ENCODE data around the gene PLS3. TPM values are rescaled to one million over a fixed set of nuclear protein-coding genes. Genes with fewer than 3 reads are reported as not detected.
"Not testable (repeated sequence)": the region's sequence is repeated elsewhere in the genome, so short reads cannot be mapped to it uniquely, and the experiment has no call there.

Gene PLS3
- total and polyA plus RNA-seq, 4 donors: 30.9 to 90.4 (median 58.4) TPM

GRCh38 chrX:115625572-115626301 lies 64.8 kb downstream of the PLS3 start:
- WGBS (ENCODE audit: insufficient coverage): 0% methylated on average over 1 of the region's 6 CpGs
- Histone ChIP-seq H3K27me3 (ENCODE audit: control insufficient read depth, insufficient read depth, low read length) (peaks cover 21% of the 10 kb centered on the region), H3K9me3 (ENCODE audit: control insufficient read depth, insufficient read depth, low read length) (no peaks in the 10 kb centered on the region), H3K4me1 (ENCODE audit: control insufficient read depth, insufficient read depth, low read length) (no peaks in the 10 kb centered on the region), H3K36me3 (ENCODE audit: control insufficient read depth, insufficient read depth, low read length) (no peaks in the 10 kb centered on the region), H3K4me3 (ENCODE audit: low read depth, low read length) (no peak overlapping the region), H3K27ac (ENCODE audit: low read depth, low read length) (peak overlapping the region; percentile 49)
- DNase-seq (ENCODE audit: low read depth in 4 of 6, low spot score in 6 of 6): peak in 2 of 6 donors; percentile 34 to 60

- no peaks in the 10 kb centered on the region for H3K9me3 ChIP-seq (ENCODE audit: control insufficient read depth, insufficient read depth, low read length)
- peak in 2 of 6 donors; percentile 27 to 31 for DNase-seq (ENCODE audit: low read depth in 4 of 6, low spot score in 6 of 6)
- H3K27me3 ChIP-seq (ENCODE audit: control insufficient read depth, insufficient read depth, low read length): peaks cover 19% of the 10 kb centered on the region
- no peak overlapping the region for H3K27ac ChIP-seq (ENCODE audit: low read depth, low read length)
- no peak overlapping the region for H3K4me3 ChIP-seq (ENCODE audit: low read depth, low read length)
- 50% methylated on average over 1 of the region's 2 CpGs for WGBS (ENCODE audit: insufficient coverage)
- no peaks in the 10 kb centered on the region for H3K4me1 ChIP-seq (ENCODE audit: control insufficient read depth, insufficient read depth, low read length)
- H3K36me3 ChIP-seq (ENCODE audit: control insufficient read depth, insufficient read depth, low read length): no peaks in the 10 kb centered on the region
Observed at GRCh38 chrX:115630204-115630603, 69.2 kb downstream of the PLS3 start.

- Histone ChIP-seq H3K36me3 (ENCODE audit: control insufficient read depth, insufficient read depth, low read length) (no peaks in the 10 kb centered on the region), H3K9me3 (ENCODE audit: control insufficient read depth, insufficient read depth, low read length) (no peaks in the 10 kb centered on the region), H3K4me1 (ENCODE audit: control insufficient read depth, insufficient read depth, low read length) (no peaks in the 10 kb centered on the region), H3K27ac (ENCODE audit: low read depth, low read length) (no peak overlapping the region), H3K4me3 (ENCODE audit: low read depth, low read length) (no peak overlapping the region), H3K27me3 (ENCODE audit: control insufficient read depth, insufficient read depth, low read length) (peaks cover 15% of the 10 kb centered on the region)
- WGBS (ENCODE audit: insufficient coverage): 89% methylated on average over 1 of the region's 3 CpGs
- DNase-seq (ENCODE audit: low read depth in 4 of 6, low spot score in 6 of 6): no peak
Observed at GRCh38 chrX:115632455-115632854, 71.5 kb downstream of the PLS3 start.

- not testable (repeated sequence) for DNase-seq (ENCODE audit: low read depth in 4 of 6, low spot score in 6 of 6); H3K36me3 ChIP-seq (ENCODE audit: control insufficient read depth, insufficient read depth, low read length); H3K4me1 ChIP-seq (ENCODE audit: control insufficient read depth, insufficient read depth, low read length); H3K9me3 ChIP-seq (ENCODE audit: control insufficient read depth, insufficient read depth, low read length); H3K27ac ChIP-seq (ENCODE audit: low read depth, low read length); H3K4me3 ChIP-seq (ENCODE audit: low read depth, low read length)
- 94% methylated on average over 3 of the region's 5 CpGs for WGBS (ENCODE audit: insufficient coverage)
- H3K27me3 ChIP-seq (ENCODE audit: control insufficient read depth, insufficient read depth, low read length): peaks cover 19% of the 10 kb centered on the region
Observed at GRCh38 chrX:115633397-115633796, 72.4 kb downstream of the PLS3 start.

- peaks cover 23% of the 10 kb centered on the region for H3K27me3 ChIP-seq (ENCODE audit: control insufficient read depth, insufficient read depth, low read length)
- no peaks in the 10 kb centered on the region for H3K9me3 ChIP-seq (ENCODE audit: control insufficient read depth, insufficient read depth, low read length)
- WGBS (ENCODE audit: insufficient coverage): no CpG with 5 or more reads among the region's 5 CpGs
- no peaks in the 10 kb centered on the region for H3K36me3 ChIP-seq (ENCODE audit: control insufficient read depth, insufficient read depth, low read length)
- H3K4me1 ChIP-seq (ENCODE audit: control insufficient read depth, insufficient read depth, low read length): no peaks in the 10 kb centered on the region
- H3K27ac ChIP-seq (ENCODE audit: low read depth, low read length): no peak overlapping the region
- no peak overlapping the region for H3K4me3 ChIP-seq (ENCODE audit: low read depth, low read length)
- DNase-seq (ENCODE audit: low read depth in 4 of 6, low spot score in 6 of 6): no peak
Observed at GRCh38 chrX:115639334-115639880, 78.4 kb downstream of the PLS3 start.

GRCh38 chrX:115642311-115642710 lies 81.3 kb downstream of the PLS3 start:
- H3K9me3 ChIP-seq (ENCODE audit: control insufficient read depth, insufficient read depth, low read length): no peaks in the 10 kb centered on the region
- no peak for DNase-seq (ENCODE audit: low read depth in 4 of 6, low spot score in 6 of 6)
- H3K27ac ChIP-seq (ENCODE audit: low read depth, low read length): no peak overlapping the region
- no peak overlapping the region for H3K4me3 ChIP-seq (ENCODE audit: low read depth, low read length)
- WGBS (ENCODE audit: insufficient coverage): 44% methylated on average over 1 of the region's 2 CpGs
- H3K36me3 ChIP-seq (ENCODE audit: control insufficient read depth, insufficient read depth, low read length): no peaks in the 10 kb centered on the region
- H3K27me3 ChIP-seq (ENCODE audit: control insufficient read depth, insufficient read depth, low read length): peaks cover 26% of the 10 kb centered on the region
- no peaks in the 10 kb centered on the region for H3K4me1 ChIP-seq (ENCODE audit: control insufficient read depth, insufficient read depth, low read length)

- no peaks in the 10 kb centered on the region for H3K4me1 ChIP-seq (ENCODE audit: control insufficient read depth, insufficient read depth, low read length)
- no peaks in the 10 kb centered on the region for H3K36me3 ChIP-seq (ENCODE audit: control insufficient read depth, insufficient read depth, low read length)
- no peak overlapping the region for H3K27ac ChIP-seq (ENCODE audit: low read depth, low read length)
- no peaks in the 10 kb centered on the region for H3K9me3 ChIP-seq (ENCODE audit: control insufficient read depth, insufficient read depth, low read length)
- no peak overlapping the region for H3K4me3 ChIP-seq (ENCODE audit: low read depth, low read length)
- H3K27me3 ChIP-seq (ENCODE audit: control insufficient read depth, insufficient read depth, low read length): peaks cover 24% of the 10 kb centered on the region
- WGBS (ENCODE audit: insufficient coverage): no CpG with 5 or more reads among the region's 5 CpGs
- peak in 5 of 6 donors; percentile 28 to 83 (median 51) for DNase-seq (ENCODE audit: low read depth in 4 of 6, low spot score in 6 of 6)
Observed at GRCh38 chrX:115642895-115643530, 82.0 kb downstream of the PLS3 start.

GRCh38 chrX:115644397-115644796 lies 83.4 kb downstream of the PLS3 start:
- H3K27me3 ChIP-seq (ENCODE audit: control insufficient read depth, insufficient read depth, low read length): peaks cover 21% of the 10 kb centered on the region
- WGBS (ENCODE audit: insufficient coverage): 100% methylated on average over 1 of the region's 5 CpGs
- H3K4me3 ChIP-seq (ENCODE audit: low read depth, low read length); H3K27ac ChIP-seq (ENCODE audit: low read depth, low read length); DNase-seq (ENCODE audit: low read depth in 4 of 6, low spot score in 6 of 6); H3K9me3 ChIP-seq (ENCODE audit: control insufficient read depth, insufficient read depth, low read length); H3K4me1 ChIP-seq (ENCODE audit: control insufficient read depth, insufficient read depth, low read length); H3K36me3 ChIP-seq (ENCODE audit: control insufficient read depth, insufficient read depth, low read length): not testable (repeated sequence)

GRCh38 chrX:115649461-115650063 lies 88.6 kb downstream of the PLS3 start:
- Histone ChIP-seq H3K4me3 (ENCODE audit: low read depth, low read length) (no peak overlapping the region), H3K36me3 (ENCODE audit: control insufficient read depth, insufficient read depth, low read length) (no peaks in the 10 kb centered on the region), H3K4me1 (ENCODE audit: control insufficient read depth, insufficient read depth, low read length) (no peaks in the 10 kb centered on the region), H3K9me3 (ENCODE audit: control insufficient read depth, insufficient read depth, low read length) (no peaks in the 10 kb centered on the region), H3K27me3 (ENCODE audit: control insufficient read depth, insufficient read depth, low read length) (peaks cover 18% of the 10 kb centered on the region), H3K27ac (ENCODE audit: low read depth, low read length) (no peak overlapping the region)
- DNase-seq (ENCODE audit: low read depth in 4 of 6, low spot score in 6 of 6): no peak
- 50% methylated on average over 1 of the region's 5 CpGs for WGBS (ENCODE audit: insufficient coverage)
